Activated CD8-positive, alpha-beta memory T cell treated with anti-CD3 and anti-CD28 coated beads for 48 hours (primary cell): ENCODE results near the gene MBD6.
"Not testable (repeated sequence)": the region's sequence is repeated elsewhere in the genome, so short reads cannot be mapped to it uniquely, and the experiment has no call there.

ENCODE experiments used
- DNase-seq, 3 experiments: peaks; one replicate each; pipeline ENCODE4 v3.0.0-alpha.2; 2020; ENCODE audit warnings: low read depth in 2 of 3, low spot score in 2 of 3

MBD6 gene

GRCh38 chr12:57487597-57488401, 34.8 kb upstream of the MBD6 start, which contains the start of gene MARS1:
Gene MARS1 (plus strand): TSS chr12:57488068. CDS start chr12:57488091, 23 bp downstream.
- peak in 2 of 3 experiments; percentile 80 to 83 for DNase-seq

- no peak for DNase-seq
Measured at GRCh38 chr12:57488402-57489156, 34.0 kb upstream of the MBD6 start.

- no peak for DNase-seq
Measured at GRCh38 chr12:57489157-57489641, 33.4 kb upstream of the MBD6 start.

GRCh38 chr12:57490126-57490525, 32.5 kb upstream of the MBD6 start:
- no peak for DNase-seq

- DNase-seq, result no peak
Measured at GRCh38 chr12:57491393-57492280, 31.0 kb upstream of the MBD6 start.

GRCh38 chr12:57495051-57495701, 27.4 kb upstream of the MBD6 start:
- not testable (repeated sequence) for DNase-seq

- DNase-seq, result no peak
Measured at GRCh38 chr12:57496822-57497221, 25.8 kb upstream of the MBD6 start.

- no peak for DNase-seq
Measured at GRCh38 chr12:57497223-57498131, 25.1 kb upstream of the MBD6 start.

GRCh38 chr12:57498132-57498502, 24.5 kb upstream of the MBD6 start:
- DNase-seq, result no peak

- no peak for DNase-seq
Measured at GRCh38 chr12:57498571-57498970, 24.1 kb upstream of the MBD6 start.

- DNase-seq, result no peak
Measured at GRCh38 chr12:57500213-57500612, 22.4 kb upstream of the MBD6 start.

- DNase-seq, result not testable (repeated sequence)
Measured at GRCh38 chr12:57502311-57502969, 20.2 kb upstream of the MBD6 start.

- not testable (repeated sequence) for DNase-seq
Measured at GRCh38 chr12:57506541-57506940, 16.1 kb upstream of the MBD6 start.

GRCh38 chr12:57507796-57508195, 14.8 kb upstream of the MBD6 start:
- DNase-seq, result not testable (repeated sequence)

- no peak for DNase-seq
Measured at GRCh38 chr12:57511161-57511560, 11.5 kb upstream of the MBD6 start.

- DNase-seq, result no peak
Measured at GRCh38 chr12:57511588-57512325, 10.9 kb upstream of the MBD6 start.

- no peak for DNase-seq
Measured at GRCh38 chr12:57512665-57513064, 10.0 kb upstream of the MBD6 start.

GRCh38 chr12:57513266-57513665, 9.4 kb upstream of the MBD6 start:
- DNase-seq, result no peak
